Measurements from ENCODE around the gene SLC9A3. TPM values are rescaled to one million over a fixed set of nuclear protein-coding genes. Genes with fewer than 3 reads are reported as not detected.

Gene SLC9A3
- polyA plus RNA-seq, 3 donors = 0.31 to 0.42 (median 0.36) TPM

- H3K9me3 Mint-ChIP-seq = peaks cover 3 to 21% (median 14%) of the 10 kb centered on the region in 7 donors
- no peak for TF ChIP-seq CTCF (IDR thresholded peaks at IDR 0.05)
- no peak overlapping the region for H3K4me3 Mint-ChIP-seq
- 91% methylated on average over 10 of the region's 13 CpGs for WGBS (ENCODE audit: insufficient coverage)
- Histone ChIP-seq H3K36me3 (replicated peaks in 1 of 2; ENCODE audit: control insufficient read depth in 1 of 2, insufficient read depth in 2 of 2, low read length in 2 of 2) (no peaks in the 10 kb centered on the region), H3K4me2 (replicated peaks; ENCODE audit: extremely low read depth, low read length, poor library complexity, severe bottlenecking) (no peak overlapping the region), H3K4me3 (replicated peaks in 1 of 3; ENCODE audit: low read depth in 2 of 3, low read length in 3 of 3) (no peak overlapping the region), H3K4me1 (ENCODE audit: control insufficient read depth in 1 of 2, insufficient read depth in 2 of 2, low read length in 2 of 2) (no peaks in the 10 kb centered on the region), H2AFZ (ENCODE audit: insufficient read depth, low read depth, low read length, poor library complexity, severe bottlenecking) (no peak overlapping the region), H4K20me1 (ENCODE audit: insufficient read depth, low read length) (no peaks in the 10 kb centered on the region), H3K27ac (ENCODE audit: low read depth in 1 of 2, low read length in 2 of 2) (no peak overlapping the region), H3K27me3 (ENCODE audit: control insufficient read depth in 2 of 2, insufficient read depth in 2 of 2, low read length in 2 of 2) (peaks cover 0 to 4% of the 10 kb centered on the region in 2 donors), H3K79me2 (ENCODE audit: insufficient read depth, low read length) (no peaks in the 10 kb centered on the region), H3K9me3 (replicated peaks in 1 of 2; ENCODE audit: control insufficient read depth in 1 of 2, insufficient read depth in 1 of 2, low read length in 2 of 2) (peaks cover 5 to 8% of the 10 kb centered on the region in 2 donors), H3K9ac (ENCODE audit: insufficient read depth, low read length, poor library complexity, severe bottlenecking) (no peak overlapping the region)
- H3K36me3 Mint-ChIP-seq = no peaks in the 10 kb centered on the region
- H3K27ac Mint-ChIP-seq = no peak overlapping the region
- intact Hi-C loops (cut with micrococcal nuclease) = no loop called here
- peaks cover 18 to 53% (median 21%) of the 10 kb centered on the region in 3 donors for H3K27me3 Mint-ChIP-seq (ENCODE audit: low read depth in 3 of 3)
- no peak for DNase-seq
- no peaks in the 10 kb centered on the region for H3K4me1 Mint-ChIP-seq
Observed at GRCh38 chr5:571791-572190, 47.5 kb upstream of the SLC9A3 start.

GRCh38 chr5:570886-571285, 46.6 kb upstream of the SLC9A3 start:
- intact Hi-C loops (cut with micrococcal nuclease) = no loop called here
- H3K79me2 ChIP-seq (ENCODE audit: insufficient read depth, low read length) = no peaks in the 10 kb centered on the region
- Mint-ChIP-seq H3K27me3 (ENCODE audit: low read depth in 3 of 3) (peaks cover 21 to 62% (median 25%) of the 10 kb centered on the region in 3 donors), H3K4me1 (no peaks in the 10 kb centered on the region), H3K27ac (no peak overlapping the region), H3K36me3 (no peaks in the 10 kb centered on the region), H3K4me3 (no peak overlapping the region), H3K9me3 (peaks cover 0 to 17% (median 13%) of the 10 kb centered on the region in 7 donors)
- no peaks in the 10 kb centered on the region for H4K20me1 ChIP-seq (ENCODE audit: insufficient read depth, low read length)
- no peak for TF ChIP-seq CTCF (IDR thresholded peaks at IDR 0.05)
- H3K4me3 ChIP-seq (replicated peaks in 1 of 3; ENCODE audit: low read depth in 2 of 3, low read length in 3 of 3) = no peak overlapping the region
- no peak overlapping the region for H3K27ac ChIP-seq (ENCODE audit: low read depth in 1 of 2, low read length in 2 of 2)
- H3K36me3 ChIP-seq (replicated peaks in 1 of 2; ENCODE audit: control insufficient read depth in 1 of 2, insufficient read depth in 2 of 2, low read length in 2 of 2) = no peaks in the 10 kb centered on the region
- no peaks in the 10 kb centered on the region for H3K4me1 ChIP-seq (ENCODE audit: control insufficient read depth in 1 of 2, insufficient read depth in 2 of 2, low read length in 2 of 2)
- no peak overlapping the region for H2AFZ ChIP-seq (ENCODE audit: insufficient read depth, low read depth, low read length, poor library complexity, severe bottlenecking)
- H3K4me2 ChIP-seq (replicated peaks; ENCODE audit: extremely low read depth, low read length, poor library complexity, severe bottlenecking) = no peak overlapping the region
- peaks cover 0 to 9% of the 10 kb centered on the region in 2 donors for H3K9me3 ChIP-seq (replicated peaks in 1 of 2; ENCODE audit: control insufficient read depth in 1 of 2, insufficient read depth in 1 of 2, low read length in 2 of 2)
- H3K27me3 ChIP-seq (ENCODE audit: control insufficient read depth in 2 of 2, insufficient read depth in 2 of 2, low read length in 2 of 2) = peaks cover 6 to 10% of the 10 kb centered on the region in 2 donors
- no peak for DNase-seq
- 89% methylated on average over 7 of the region's 8 CpGs for WGBS (ENCODE audit: insufficient coverage)
- H3K9ac ChIP-seq (ENCODE audit: insufficient read depth, low read length, poor library complexity, severe bottlenecking) = no peak overlapping the region
